ENCODE results near the gene NUP98. TPM values are rescaled to one million over a fixed set of nuclear protein-coding genes. Genes with fewer than 3 reads are reported as not detected.

NUP98 gene
- total RNA-seq, 1 experiment from 2014 or later: 114 TPM

DNA sequence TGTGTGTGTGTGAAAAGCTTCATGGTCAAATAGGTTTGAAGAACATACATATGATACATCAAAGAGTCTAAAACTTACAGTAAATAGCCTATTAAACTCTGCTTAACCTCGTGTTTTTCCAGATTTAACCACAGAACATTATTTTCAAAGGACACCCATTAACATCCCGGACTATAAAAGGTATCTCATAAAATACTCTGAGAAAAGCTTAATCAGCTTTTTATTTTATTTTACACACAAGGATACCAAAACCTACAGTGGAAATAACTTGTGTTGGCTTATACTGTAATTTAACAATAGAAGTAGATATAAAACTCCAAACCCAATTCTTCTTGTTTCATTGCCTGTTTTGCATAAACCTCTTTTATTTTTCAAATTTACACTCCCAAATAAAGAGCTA lies 76.4 kb downstream of the NUP98 start:
- no peaks in the 10 kb centered on the region for H3K27me3 Mint-ChIP-seq (ENCODE audit: unreplicated experiment)
- H3K4me1 Mint-ChIP-seq (ENCODE audit: low read depth, unreplicated experiment): no peaks in the 10 kb centered on the region
- BruUV-seq (replicated peaks): no TSS peak
- intact Hi-C loops (cut with micrococcal nuclease; ENCODE audit: unreplicated experiment): loop anchor here (1.0 kb wide), 1 partner anchor 13 kb away; no protein-coding TSS in a partner anchor
- CTCF ChIA-PET: no interaction called here
- TF ChIP-seq, protein P1, sequence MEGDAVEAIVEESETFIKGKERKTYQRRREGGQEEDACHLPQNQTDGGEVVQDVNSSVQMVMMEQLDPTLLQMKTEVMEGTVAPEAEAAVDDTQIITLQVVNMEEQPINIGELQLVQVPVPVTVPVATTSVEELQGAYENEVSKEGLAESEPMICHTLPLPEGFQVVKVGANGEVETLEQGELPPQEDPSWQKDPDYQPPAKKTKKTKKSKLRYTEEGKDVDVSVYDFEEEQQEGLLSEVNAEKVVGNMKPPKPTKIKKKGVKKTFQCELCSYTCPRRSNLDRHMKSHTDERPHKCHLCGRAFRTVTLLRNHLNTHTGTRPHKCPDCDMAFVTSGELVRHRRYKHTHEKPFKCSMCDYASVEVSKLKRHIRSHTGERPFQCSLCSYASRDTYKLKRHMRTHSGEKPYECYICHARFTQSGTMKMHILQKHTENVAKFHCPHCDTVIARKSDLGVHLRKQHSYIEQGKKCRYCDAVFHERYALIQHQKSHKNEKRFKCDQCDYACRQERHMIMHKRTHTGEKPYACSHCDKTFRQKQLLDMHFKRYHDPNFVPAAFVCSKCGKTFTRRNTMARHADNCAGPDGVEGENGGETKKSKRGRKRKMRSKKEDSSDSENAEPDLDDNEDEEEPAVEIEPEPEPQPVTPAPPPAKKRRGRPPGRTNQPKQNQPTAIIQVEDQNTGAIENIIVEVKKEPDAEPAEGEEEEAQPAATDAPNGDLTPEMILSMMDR (IDR thresholded peaks at IDR 0.05; ENCODE audit: unreplicated experiment): no peak
- H3K27ac Mint-ChIP-seq (ENCODE audit: unreplicated experiment): no peak overlapping the region
- DNase-seq: no peak
- peaks cover 64% of the 10 kb centered on the region for H3K36me3 Mint-ChIP-seq (ENCODE audit: insufficient read depth, unreplicated experiment)
- H3K4me3 Mint-ChIP-seq (ENCODE audit: low read depth, unreplicated experiment): no peak overlapping the region
- H3K9me3 Mint-ChIP-seq (ENCODE audit: low read depth, unreplicated experiment): no peaks in the 10 kb centered on the region

GRCh38 chr11:3712274-3712673 lies 85.1 kb downstream of the NUP98 start:
- intact Hi-C loops (cut with micrococcal nuclease; ENCODE audit: unreplicated experiment): no loop called here
- TF ChIP-seq, protein P1 (IDR thresholded peaks at IDR 0.05; ENCODE audit: unreplicated experiment): no peak
- CTCF ChIA-PET: no interaction called here
- BruUV-seq (replicated peaks): no TSS peak
- H3K9me3 Mint-ChIP-seq (ENCODE audit: low read depth, unreplicated experiment): no peaks in the 10 kb centered on the region
- no peaks in the 10 kb centered on the region for H3K27me3 Mint-ChIP-seq (ENCODE audit: unreplicated experiment)
- H3K4me1 Mint-ChIP-seq (ENCODE audit: low read depth, unreplicated experiment): no peaks in the 10 kb centered on the region
- no peak for DNase-seq
- no peak overlapping the region for H3K27ac Mint-ChIP-seq (ENCODE audit: unreplicated experiment)
- no peak overlapping the region for H3K4me3 Mint-ChIP-seq (ENCODE audit: low read depth, unreplicated experiment)
- peaks cover 56% of the 10 kb centered on the region for H3K36me3 Mint-ChIP-seq (ENCODE audit: insufficient read depth, unreplicated experiment)

DNA sequence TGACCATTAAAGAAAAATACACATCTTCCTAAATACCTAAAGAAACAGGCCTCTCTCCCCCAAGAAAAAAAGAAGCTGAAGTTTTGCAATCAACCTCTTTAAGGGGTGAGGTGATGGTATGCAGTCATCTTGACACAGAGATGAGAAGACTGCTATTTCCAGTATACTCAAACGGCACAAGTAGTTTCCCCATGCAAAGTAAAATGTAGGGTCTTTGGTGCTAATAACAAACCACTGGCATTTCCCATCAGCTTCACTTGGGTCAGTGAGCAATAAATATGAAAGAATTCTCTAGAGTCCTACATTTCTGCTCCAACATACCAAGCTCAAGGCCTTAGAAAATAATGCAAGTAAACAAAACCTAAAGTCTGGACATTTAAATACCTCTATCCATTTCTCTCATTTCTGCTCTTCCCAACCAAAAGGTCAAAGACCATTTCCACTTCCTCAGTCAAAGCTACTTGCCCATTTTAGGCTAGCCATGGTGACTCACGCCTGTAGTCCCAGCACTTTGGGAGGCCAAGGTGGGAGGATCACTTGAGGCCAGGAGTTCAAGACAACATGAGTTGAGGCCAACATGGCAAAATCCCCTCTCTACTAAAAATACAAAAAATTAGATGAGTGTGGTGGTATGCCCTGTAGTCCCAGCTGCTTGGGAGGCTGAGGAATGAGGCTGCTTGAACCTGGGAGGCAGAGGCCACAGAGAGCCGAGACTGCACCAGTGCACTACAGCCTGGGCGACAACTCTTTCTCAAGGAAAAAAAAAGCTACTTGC lies 86.7 kb downstream of the NUP98 start:
- H3K27me3 Mint-ChIP-seq (ENCODE audit: unreplicated experiment): no peaks in the 10 kb centered on the region
- H3K36me3 Mint-ChIP-seq (ENCODE audit: insufficient read depth, unreplicated experiment): peaks cover 53% of the 10 kb centered on the region

GRCh38 chr11:3709977-3710376 lies 87.4 kb downstream of the NUP98 start:
- intact Hi-C loops (cut with micrococcal nuclease; ENCODE audit: unreplicated experiment): no loop called here
- DNase-seq: no peak
- no peak overlapping the region for H3K4me3 Mint-ChIP-seq (ENCODE audit: low read depth, unreplicated experiment)
- BruUV-seq (replicated peaks): no TSS peak
- CTCF ChIA-PET: no interaction called here
- no peak overlapping the region for H3K27ac Mint-ChIP-seq (ENCODE audit: unreplicated experiment)
- H3K4me1 Mint-ChIP-seq (ENCODE audit: low read depth, unreplicated experiment): no peaks in the 10 kb centered on the region
- no peaks in the 10 kb centered on the region for H3K27me3 Mint-ChIP-seq (ENCODE audit: unreplicated experiment)
- no peaks in the 10 kb centered on the region for H3K9me3 Mint-ChIP-seq (ENCODE audit: low read depth, unreplicated experiment)
- TF ChIP-seq, protein P1 (IDR thresholded peaks at IDR 0.05; ENCODE audit: unreplicated experiment): no peak
- peaks cover 50% of the 10 kb centered on the region for H3K36me3 Mint-ChIP-seq (ENCODE audit: insufficient read depth, unreplicated experiment)

More for the DNA sequence above, 86.7 kb downstream of the NUP98 start:
- Mint-ChIP-seq H3K4me3 (ENCODE audit: low read depth, unreplicated experiment) (no peak overlapping the region), H3K27ac (ENCODE audit: unreplicated experiment) (no peak overlapping the region), H3K4me1 (ENCODE audit: low read depth, unreplicated experiment) (no peaks in the 10 kb centered on the region), H3K9me3 (ENCODE audit: low read depth, unreplicated experiment) (no peaks in the 10 kb centered on the region)
- TF ChIP-seq, protein P1 (IDR thresholded peaks at IDR 0.05; ENCODE audit: unreplicated experiment): no peak
- CTCF ChIA-PET: no interaction called here
- no TSS peak for BruUV-seq (replicated peaks)
- intact Hi-C loops (cut with micrococcal nuclease; ENCODE audit: unreplicated experiment): no loop called here
- no peak for DNase-seq
